ENCODE measurements around the gene DLL1. TPM values are rescaled to one million over a fixed set of nuclear protein-coding genes. Genes with fewer than 3 reads are reported as not detected.

DLL1 gene
- total and polyA plus RNA-seq, 12 donors: 0.75 to 13.3 (median 7.7) TPM

- TF ChIP-seq CTCF (IDR thresholded peaks at IDR 0.05) (no peak), POLR2A (IDR thresholded peaks at IDR 0.05) (no peak)
- H3K9me3 ChIP-seq (replicated peaks in 1 of 3): no peaks in the 10 kb centered on the region
- H3K27ac ChIP-seq: no peak overlapping the region
- H3K36me3 ChIP-seq (replicated peaks in 1 of 2): no peaks in the 10 kb centered on the region
- H3K4me3 ChIP-seq: no peak overlapping the region
- DNase-seq: no peak
- 89 to 92% (median 89%) methylated on average over 6 to 14 of the region's 14 CpGs for WGBS, 4 donors
- H3K27me3 ChIP-seq: no peaks in the 10 kb centered on the region
- no peaks in the 10 kb centered on the region for H3K4me1 ChIP-seq (replicated peaks in 1 of 2)
- intact Hi-C loops (cut with DNase I): no loop called here
These were observed 36.3 kb downstream of the DLL1 start for GRCh38 chr6:170254315-170255213.

GRCh38 chr6:170253910-170254269 is 37.0 kb downstream of the DLL1 start:
- no peak for TF ChIP-seq CTCF (IDR thresholded peaks at IDR 0.05)
- TF ChIP-seq POLR2A (IDR thresholded peaks at IDR 0.05): no peak
- H3K36me3 ChIP-seq (replicated peaks in 1 of 2): no peaks in the 10 kb centered on the region
- no peaks in the 10 kb centered on the region for H3K9me3 ChIP-seq (replicated peaks in 1 of 3)
- H3K27me3 ChIP-seq: no peaks in the 10 kb centered on the region
- H3K4me3 ChIP-seq: no peak overlapping the region
- WGBS, 4 donors: 81 to 88% (median 84%) methylated on average over 8 to 9 of the region's 9 CpGs
- intact Hi-C loops (cut with DNase I): no loop called here
- no peak for DNase-seq
- H3K4me1 ChIP-seq (replicated peaks in 1 of 2): no peaks in the 10 kb centered on the region
- no peak overlapping the region for H3K27ac ChIP-seq

GRCh38 chr6:170253226-170253909 is 37.5 kb downstream of the DLL1 start:
- no peaks in the 10 kb centered on the region for H3K9me3 ChIP-seq (replicated peaks in 1 of 3)
- intact Hi-C loops (cut with DNase I): no loop called here
- no peak overlapping the region for H3K4me3 ChIP-seq
- no peaks in the 10 kb centered on the region for H3K27me3 ChIP-seq
- TF ChIP-seq CTCF (IDR thresholded peaks at IDR 0.05) (no peak), POLR2A (IDR thresholded peaks at IDR 0.05) (no peak)
- WGBS, 4 donors: 63 to 73% (median 70%) methylated on average over 14 to 30 of the region's 30 CpGs
- H3K36me3 ChIP-seq (replicated peaks in 1 of 2): no peaks in the 10 kb centered on the region
- H3K27ac ChIP-seq: no peak overlapping the region
- no peak for DNase-seq
- H3K4me1 ChIP-seq (replicated peaks in 1 of 2): no peaks in the 10 kb centered on the region

GRCh38 chr6:170251776-170252571 is 38.9 kb downstream of the DLL1 start:
- intact Hi-C loops (cut with DNase I): no loop called here
- H3K36me3 ChIP-seq (replicated peaks in 1 of 2): no peaks in the 10 kb centered on the region
- TF ChIP-seq POLR2A (IDR thresholded peaks at IDR 0.05) (no peak), CTCF (IDR thresholded peaks at IDR 0.05) (no peak)
- WGBS, 4 donors: 88 to 91% (median 91%) methylated on average over 23 to 41 of the region's 41 CpGs
- no peak for DNase-seq
- H3K4me1 ChIP-seq (replicated peaks in 1 of 2): no peaks in the 10 kb centered on the region
- H3K4me3 ChIP-seq: no peak overlapping the region
- H3K27ac ChIP-seq: no peak overlapping the region
- no peaks in the 10 kb centered on the region for H3K27me3 ChIP-seq
- no peaks in the 10 kb centered on the region for H3K9me3 ChIP-seq (replicated peaks in 1 of 3)
